Mesenchymal stem cell (in vitro differentiated cells and primary cell): ENCODE measurements around the gene CUTA.
A peak's percentile ranks its signal among the peaks of the same experiment; 100 is the strongest.

Experiments used
- DNase-seq: peaks from one replicate; pipeline ENCODE4 v3.0.0-alpha.2; 2013
- H2AFZ ChIP-seq: one replicate; pipeline ENCODE4 v1.6.1; 2013; ENCODE audit warnings: low read depth, mild to moderate bottlenecking, control low read depth, inconsistent platforms, low read length, moderate library complexity
- H2AK5ac ChIP-seq: 2 replicates; pipeline ENCODE4 v1.6.1; 2013; ENCODE audit warnings: low read length, moderate library complexity, mild to moderate bottlenecking, inconsistent platforms; ENCODE audit not compliant: severe bottlenecking
- H2BK120ac ChIP-seq: one replicate; pipeline ENCODE4 v1.6.1; 2013; ENCODE audit warnings: low read depth, mild to moderate bottlenecking, inconsistent platforms, low read length, moderate library complexity
- H2BK12ac ChIP-seq, 2 experiments: one replicate each; pipeline ENCODE4 v1.6.1; 2013; ENCODE audit warnings: inconsistent platforms in 2 of 2, low read length in 2 of 2, mild to moderate bottlenecking in 2 of 2, moderate library complexity in 2 of 2, control low read depth in 1 of 2
- H2BK15ac ChIP-seq: one replicate; pipeline ENCODE4 v1.6.1; 2013; ENCODE audit warnings: mild to moderate bottlenecking, low read depth, inconsistent platforms; ENCODE audit not compliant: poor library complexity, severe bottlenecking
- H2BK5ac ChIP-seq: 2 replicates; pipeline ENCODE4 v1.6.1; 2013; ENCODE audit warnings: low read depth, mild to moderate bottlenecking, low read length, control low read depth, inconsistent platforms; ENCODE audit not compliant: poor library complexity, severe bottlenecking
- H3K14ac ChIP-seq, 2 experiments: one replicate each; pipeline ENCODE4 v1.6.1; 2013; ENCODE audit warnings: inconsistent platforms in 2 of 2, low read length in 2 of 2, control low read depth in 1 of 2, mild to moderate bottlenecking in 1 of 2, moderate library complexity in 1 of 2
- H3K18ac ChIP-seq, 2 experiments: one replicate each; pipeline ENCODE4 v1.6.1; 2013; ENCODE audit warnings: inconsistent platforms in 2 of 2, low read length in 2 of 2, control low read depth in 1 of 2, low read depth in 1 of 2, mild to moderate bottlenecking in 1 of 2
- H3K23ac ChIP-seq, 2 experiments: one replicate each; pipeline ENCODE4 v1.6.1; 2013; ENCODE audit warnings: inconsistent platforms in 2 of 2, low read length in 2 of 2, mild to moderate bottlenecking in 2 of 2, moderate library complexity in 2 of 2, control low read depth in 1 of 2
- H3K27ac ChIP-seq: 2 replicates; pipeline ENCODE4 v1.5.1; 2013; ENCODE audit warnings: mild to moderate bottlenecking, moderate library complexity, low read length, control low read depth, inconsistent platforms; ENCODE audit not compliant: poor library complexity, severe bottlenecking
- H3K27me3 ChIP-seq, 2 experiments: 2 replicates each; pipeline versions ENCODE4 v1.6.1 to v1.7.0; 2013; ENCODE audit warnings: low read length in 2 of 2, mild to moderate bottlenecking in 2 of 2, moderate library complexity in 2 of 2, control low read depth in 1 of 2, inconsistent platforms in 1 of 2; ENCODE audit not compliant: control insufficient read depth in 1 of 2, insufficient read depth in 1 of 2
- H3K36me3 ChIP-seq, 2 experiments: 2 replicates each; pipeline versions ENCODE4 v1.6.1 to v1.7.0; 2013; ENCODE audit warnings: low read length in 2 of 2, control low read depth in 1 of 2, inconsistent platforms in 1 of 2, low read depth in 1 of 2, mild to moderate bottlenecking in 1 of 2; ENCODE audit not compliant: insufficient read depth in 2 of 2, control insufficient read depth in 1 of 2
- H3K4ac ChIP-seq, 2 experiments: one replicate each; pipeline ENCODE4 v1.6.1; 2013; ENCODE audit warnings: inconsistent platforms in 2 of 2, low read length in 2 of 2, mild to moderate bottlenecking in 2 of 2, moderate library complexity in 2 of 2, control low read depth in 1 of 2, low read depth in 1 of 2
- H3K4me1 ChIP-seq: 2 replicates; pipeline ENCODE4 v1.6.1; 2013; ENCODE audit warnings: low read depth, low read length, control low read depth; ENCODE audit not compliant: control insufficient read depth, insufficient read depth
- H3K4me2 ChIP-seq: 2 replicates; pipeline ENCODE4 v1.6.1; 2013; ENCODE audit warnings: low read length, mild to moderate bottlenecking, inconsistent platforms; ENCODE audit not compliant: poor library complexity, severe bottlenecking
- H3K4me3 ChIP-seq, 2 experiments: 2 replicates each; pipeline versions ENCODE4 v1.5.1 to v1.7.0; 2013; ENCODE audit warnings: low read length in 2 of 2, mild to moderate bottlenecking in 2 of 2, control low read depth in 1 of 2, low read depth in 1 of 2; ENCODE audit not compliant: insufficient read depth in 1 of 2
- H3K79me1 ChIP-seq: replicated peaks from 2 replicates; pipeline ENCODE4 v1.6.1; 2013; ENCODE audit warnings: mild to moderate bottlenecking, control low read depth, low read length, inconsistent platforms; ENCODE audit not compliant: poor library complexity, severe bottlenecking
- H3K9ac ChIP-seq: 2 replicates; pipeline ENCODE4 v1.7.0; 2013; ENCODE audit warnings: mild to moderate bottlenecking, low read length, moderate library complexity
- H3K9me3 ChIP-seq: 2 replicates; pipeline ENCODE4 v1.7.0; 2013; ENCODE audit warnings: mild to moderate bottlenecking, low read length; ENCODE audit not compliant: control insufficient read depth
- H4K8ac ChIP-seq: one replicate; pipeline ENCODE4 v1.6.1; 2013; ENCODE audit warnings: inconsistent platforms, mild to moderate bottlenecking, low read length, moderate library complexity
- H4K91ac ChIP-seq: one replicate; pipeline ENCODE4 v1.6.1; 2013; ENCODE audit warnings: mild to moderate bottlenecking, low read length, inconsistent platforms
- WGBS: methylation state at CpG from one replicate; pipeline ENCODE4 v1.1.7; 2013; ENCODE audit warnings: mixed read lengths; 5-methylcytosine and 5-hydroxymethylcytosine counted together

Gene CUTA

DNA sequence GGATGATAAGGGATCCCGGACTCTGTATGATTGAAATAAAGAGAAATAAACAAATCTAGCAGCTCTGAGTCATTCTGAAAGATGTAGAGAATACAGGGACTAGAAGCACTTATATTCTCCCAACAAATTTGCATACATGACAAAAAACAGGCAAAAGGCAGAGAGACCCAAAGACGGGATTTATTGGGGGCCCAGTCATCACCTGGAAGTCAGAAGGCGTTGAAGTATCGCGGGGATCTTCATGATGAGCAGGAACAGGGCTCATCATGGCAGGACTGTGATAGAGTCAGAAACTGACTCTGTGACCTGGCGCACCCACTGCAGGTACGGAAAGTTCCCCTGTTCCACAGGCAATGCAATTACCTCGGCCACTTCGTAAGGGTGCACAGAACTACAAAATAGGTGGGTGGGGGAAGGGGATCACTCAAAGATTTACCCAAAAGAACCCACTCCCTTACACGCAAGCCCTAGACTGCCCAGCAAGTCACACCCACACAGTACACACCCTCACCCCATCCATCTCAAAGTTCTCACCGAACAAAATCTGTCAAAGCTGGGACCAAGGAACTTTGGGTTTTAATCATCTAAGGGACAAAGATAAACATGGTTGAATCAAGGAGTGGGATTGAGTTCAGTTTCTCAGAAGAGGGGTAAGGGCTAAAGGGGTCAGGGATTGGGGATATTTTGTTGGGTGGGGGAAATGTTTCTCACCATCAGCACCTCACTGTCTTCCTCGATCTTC lies 1.4 kb downstream of the CUTA start:
- Histone ChIP-seq H4K8ac (no peak overlapping the region), H3K4ac (peak overlapping the region in 1 of 2 experiments; percentile 44), H2BK15ac (no peak overlapping the region), H3K79me1 (peaks cover 20% of the 10 kb centered on the region), H3K9ac (peak overlapping the region; percentile 99), H4K91ac (no peak overlapping the region), H2BK120ac (no peak overlapping the region), H3K14ac (no peak overlapping the region), H3K9me3 (no peaks in the 10 kb centered on the region), H2BK5ac (no peak overlapping the region), H3K18ac (no peak overlapping the region), H2BK12ac (peak overlapping the region in 1 of 2 experiments; percentile 19), H3K27ac (peak overlapping the region; percentile 77), H3K4me1 (peaks cover 39% of the 10 kb centered on the region), H3K27me3 (no peaks in the 10 kb centered on the region), H3K23ac (no peak overlapping the region), H3K4me3 (peak overlapping the region; percentile 76 to 99), H2AK5ac (no peak overlapping the region), H3K4me2 (peak overlapping the region; percentile 81), H2AFZ (no peak overlapping the region), H3K36me3 (peaks cover 43 to 50% of the 10 kb centered on the region in 2 experiments)
- no peak for DNase-seq
- 57% methylated on average over 8 of the region's 12 CpGs for WGBS

DNA sequence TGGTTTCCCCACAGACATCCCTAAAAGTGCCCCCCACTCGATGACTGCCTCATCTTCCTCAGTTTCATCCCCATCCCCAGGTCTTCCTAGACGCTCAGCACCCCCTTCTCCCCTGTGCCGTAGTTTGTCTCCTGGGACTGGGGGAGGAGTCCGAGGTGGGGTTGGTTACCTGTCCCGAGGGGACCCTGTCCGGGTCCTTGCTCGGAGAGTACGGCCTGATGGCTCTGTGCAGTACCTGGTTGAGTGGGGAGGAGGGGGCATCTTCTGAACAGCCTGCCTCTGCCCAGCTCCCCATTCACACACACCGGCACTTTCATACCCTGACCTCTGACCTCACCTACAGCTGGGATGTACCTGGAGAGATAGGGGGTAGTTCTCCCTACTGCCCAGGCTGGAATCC lies 2.1 kb downstream of the CUTA start:
- Histone ChIP-seq H3K18ac (no peak overlapping the region), H4K8ac (no peak overlapping the region), H3K4me1 (peaks cover 39% of the 10 kb centered on the region), H2AFZ (no peak overlapping the region), H3K36me3 (peaks cover 43 to 50% of the 10 kb centered on the region in 2 experiments), H3K4me2 (peak overlapping the region; percentile 81), H4K91ac (no peak overlapping the region), H2BK5ac (no peak overlapping the region), H2AK5ac (no peak overlapping the region), H3K9ac (peak overlapping the region; percentile 99), H3K27ac (no peak overlapping the region), H3K9me3 (no peaks in the 10 kb centered on the region), H3K79me1 (peaks cover 22% of the 10 kb centered on the region), H3K14ac (no peak overlapping the region), H3K4ac (no peak overlapping the region), H2BK12ac (no peak overlapping the region), H3K23ac (no peak overlapping the region), H3K4me3 (peak overlapping the region in 1 of 2 experiments; percentile 99), H2BK15ac (no peak overlapping the region), H2BK120ac (no peak overlapping the region), H3K27me3 (no peaks in the 10 kb centered on the region)
- 60% methylated on average over 1 of the region's 9 CpGs for WGBS
- no peak for DNase-seq

DNA sequence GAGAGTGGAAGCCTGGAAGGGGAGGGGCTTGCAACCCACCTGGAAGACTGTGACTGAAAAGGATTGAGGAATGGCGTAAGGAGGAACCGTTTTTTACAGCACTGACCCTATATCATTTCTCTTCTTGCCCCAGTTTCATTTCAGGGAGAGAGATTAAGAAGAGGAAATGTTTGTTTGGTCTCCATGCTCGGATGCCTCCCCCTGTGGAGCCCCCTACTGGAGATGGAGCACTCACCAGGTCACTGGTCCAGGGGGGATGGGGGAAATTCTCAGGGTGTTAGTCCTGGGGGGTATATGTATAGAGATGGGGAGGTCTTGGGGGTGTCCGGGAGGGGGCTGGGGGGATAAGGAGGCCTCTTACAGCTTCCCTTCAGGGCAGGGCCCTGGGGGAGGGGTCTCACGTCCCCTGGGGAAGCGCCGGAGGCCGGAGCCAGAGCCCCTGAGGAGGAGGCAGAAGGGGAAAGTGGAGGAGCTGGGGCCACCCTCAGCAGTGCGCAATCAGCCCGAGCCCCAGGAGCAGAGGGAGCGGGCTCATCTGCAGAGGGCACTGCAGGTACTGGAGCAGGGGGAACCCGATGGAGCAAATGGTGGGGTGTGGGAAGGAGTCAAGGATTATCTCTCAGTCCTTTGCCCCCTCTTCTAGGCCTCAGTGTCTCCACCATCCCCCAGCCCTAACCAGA lies 3.2 kb downstream of the CUTA start:
- Histone ChIP-seq H2BK12ac (no peak overlapping the region), H4K91ac (no peak overlapping the region), H3K27ac (no peak overlapping the region), H3K27me3 (no peaks in the 10 kb centered on the region), H2AFZ (no peak overlapping the region), H3K4me2 (peak overlapping the region; percentile 23), H2AK5ac (no peak overlapping the region), H3K79me1 (peaks cover 22% of the 10 kb centered on the region), H3K36me3 (peaks cover 43 to 50% of the 10 kb centered on the region in 2 experiments), H3K23ac (peak overlapping the region in 1 of 2 experiments; percentile 5), H3K4me3 (no peak overlapping the region), H2BK120ac (no peak overlapping the region), H3K18ac (no peak overlapping the region), H3K4ac (no peak overlapping the region), H2BK15ac (no peak overlapping the region), H3K9me3 (no peaks in the 10 kb centered on the region), H3K14ac (peak overlapping the region in 1 of 2 experiments; percentile 26), H4K8ac (no peak overlapping the region), H2BK5ac (no peak overlapping the region), H3K4me1 (peaks cover 39% of the 10 kb centered on the region), H3K9ac (peak overlapping the region; percentile 99)
- no peak for DNase-seq
- WGBS = 82% methylated on average over 8 of the region's 12 CpGs
